OCI-M2 (cell line): ENCODE data around the gene CD248.
"Not testable (repeated sequence)": the region's sequence is repeated elsewhere in the genome, so short reads cannot be mapped to it uniquely, and the experiment has no call there.

Source experiments
- DNase-seq: peaks from one replicate; lab custom pipeline; 2025; ENCODE audit not compliant: unreplicated experiment; lab: John Stamatoyannopoulos, UW

Gene CD248

DNA sequence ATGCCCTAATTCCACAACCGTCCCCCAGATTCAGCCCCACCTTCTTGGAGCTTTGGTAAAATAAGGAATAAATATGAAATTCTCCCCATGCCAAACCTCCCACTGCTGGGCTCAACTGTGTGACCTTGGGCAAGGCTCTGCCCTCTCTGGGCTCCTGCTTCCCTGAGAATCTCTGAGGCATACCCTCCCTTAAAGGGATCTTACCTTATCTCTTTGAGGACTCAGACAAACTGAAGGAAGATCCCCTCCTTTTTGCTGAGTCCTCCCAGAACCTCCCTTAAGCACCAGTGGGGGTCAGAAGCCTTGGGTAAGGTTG is 2.7 kb downstream of the CD248 start:
- DNase-seq: no peak

DNA sequence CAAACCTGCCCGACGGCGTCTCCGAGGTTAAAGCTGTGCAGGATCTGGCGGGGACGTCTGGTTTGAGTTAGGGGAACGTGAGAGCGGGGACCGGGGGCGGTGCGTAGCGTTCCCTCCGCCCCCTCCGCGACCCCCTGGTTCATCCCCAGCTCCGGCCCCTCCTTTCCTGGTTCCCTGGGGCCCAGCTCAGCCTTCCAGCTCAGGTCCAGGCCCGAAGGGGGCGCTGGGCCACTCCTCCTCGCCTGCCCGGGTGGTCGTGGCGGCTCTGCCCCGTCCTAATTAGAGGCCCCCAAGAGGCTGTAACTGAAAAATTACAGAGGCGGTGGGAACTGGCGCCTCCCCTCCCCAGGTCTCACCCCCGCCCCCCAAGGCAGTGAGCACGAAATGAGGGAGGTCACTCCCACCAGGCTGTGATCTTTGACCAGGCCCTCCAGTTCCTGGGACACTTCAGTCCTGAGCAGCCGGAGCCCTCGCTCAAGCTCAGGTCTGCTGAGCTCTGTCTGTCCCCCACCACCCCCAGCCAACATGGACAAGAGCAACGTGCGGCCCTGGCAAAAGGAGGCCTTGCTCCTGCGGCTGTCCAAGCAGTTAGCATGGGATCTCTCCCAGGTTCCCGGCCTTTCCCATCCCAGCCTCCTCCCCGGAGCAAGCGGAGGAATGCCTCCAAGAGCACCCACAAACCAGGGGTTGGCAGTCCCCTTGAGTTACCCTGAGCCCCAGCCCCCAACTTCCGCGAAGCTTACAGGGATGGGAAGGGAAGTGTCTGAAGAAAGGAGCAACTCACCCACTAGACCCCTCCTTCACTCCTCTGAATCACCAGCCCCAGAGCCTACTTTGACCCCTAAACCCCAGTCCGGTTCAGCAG is 3.3 kb downstream of the CD248 start:
- DNase-seq: no peak

DNA sequence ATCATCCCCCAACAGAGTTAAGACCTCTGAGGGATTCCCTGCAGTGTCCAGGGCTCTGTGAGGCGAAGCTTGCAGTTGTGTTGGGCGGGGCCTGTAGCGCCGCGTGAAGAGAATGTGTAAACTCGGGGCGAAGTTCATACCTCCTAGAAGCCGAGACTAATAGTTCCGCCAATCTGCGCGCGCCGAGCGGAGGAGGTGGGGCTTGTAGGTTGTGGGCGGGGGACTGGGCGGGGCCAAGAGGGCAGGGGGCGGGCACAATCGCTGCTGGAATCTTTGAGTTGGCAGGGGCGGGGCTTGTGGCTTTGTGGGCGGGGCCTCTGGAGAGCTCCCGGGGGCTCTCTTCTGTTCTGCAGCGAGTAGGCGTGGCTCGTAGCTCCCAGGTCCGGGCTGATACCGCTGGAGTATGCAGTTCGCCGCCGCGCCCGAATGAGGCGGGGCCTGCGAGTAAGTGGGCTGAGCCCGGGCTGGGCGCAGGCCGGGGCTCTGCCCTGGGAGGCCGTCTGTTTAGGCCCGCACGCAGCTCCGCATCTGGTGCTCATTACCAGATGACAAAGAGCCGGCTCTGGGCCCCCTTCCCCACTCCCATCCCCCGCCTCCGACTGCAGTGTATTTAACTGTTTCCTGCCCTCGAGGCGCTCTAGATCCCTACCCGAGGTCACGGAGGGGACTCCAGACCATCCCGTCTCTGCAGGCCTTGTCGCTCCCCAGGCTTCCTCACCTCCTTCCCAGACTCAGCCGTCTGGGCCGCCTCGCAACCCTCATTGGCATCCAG is 4.1 kb downstream of the CD248 start:
- DNase-seq: peak; percentile 66

DNA sequence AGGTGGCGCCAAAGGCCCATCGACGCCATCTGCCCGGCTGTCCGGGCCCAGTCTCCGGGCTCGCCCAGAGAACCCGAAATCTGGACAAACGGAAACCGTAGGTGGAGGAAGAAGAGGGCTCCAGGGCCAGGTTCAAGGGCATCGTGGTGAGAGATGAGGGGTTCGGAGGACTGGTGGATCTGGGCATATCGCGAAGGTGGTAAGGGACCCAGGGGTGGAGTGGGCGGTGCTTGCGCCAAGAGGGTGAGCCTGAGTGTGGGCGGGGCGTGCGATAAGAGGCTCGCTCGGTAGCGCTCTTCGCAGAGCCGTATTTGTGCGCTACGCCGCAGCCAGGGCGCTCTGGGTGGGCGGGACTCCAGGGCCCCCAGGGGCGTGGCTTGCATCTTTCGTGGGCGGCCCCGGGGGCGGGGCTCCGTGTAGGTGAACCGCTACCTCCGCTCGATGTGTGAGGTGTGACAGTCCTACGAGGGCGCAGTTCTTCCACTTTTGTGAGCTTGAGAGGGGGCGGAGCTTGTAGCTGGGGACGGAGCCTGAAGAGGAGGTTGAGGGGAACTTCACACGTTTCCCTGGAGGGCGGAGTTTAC is 4.8 kb downstream of the CD248 start:
- peak; percentile 72 for DNase-seq

DNA sequence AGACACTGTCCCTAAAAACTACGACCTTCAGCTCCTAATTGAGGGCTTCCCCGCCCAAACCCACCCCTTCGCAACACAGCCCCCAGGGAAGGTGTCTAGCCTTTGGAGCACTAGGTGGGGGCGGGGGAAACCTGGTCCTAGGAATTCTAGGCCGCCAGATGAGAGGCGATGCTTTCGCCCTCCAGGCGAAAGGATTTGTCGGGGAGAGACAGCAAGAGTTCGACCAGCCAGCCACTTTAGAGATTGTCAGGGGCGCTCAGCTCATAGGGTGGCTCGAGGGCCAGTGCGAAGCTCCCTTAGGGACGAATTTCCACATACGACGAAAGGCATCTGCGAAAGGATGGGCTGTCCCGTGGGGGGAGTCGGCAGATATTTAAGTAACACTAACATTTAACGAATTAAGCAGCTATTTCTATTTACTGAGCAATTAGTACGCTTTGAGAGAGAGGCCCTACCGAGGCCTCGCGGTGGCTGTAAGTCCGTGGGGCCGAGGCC is 5.3 kb downstream of the CD248 start:
- DNase-seq: no peak

DNA sequence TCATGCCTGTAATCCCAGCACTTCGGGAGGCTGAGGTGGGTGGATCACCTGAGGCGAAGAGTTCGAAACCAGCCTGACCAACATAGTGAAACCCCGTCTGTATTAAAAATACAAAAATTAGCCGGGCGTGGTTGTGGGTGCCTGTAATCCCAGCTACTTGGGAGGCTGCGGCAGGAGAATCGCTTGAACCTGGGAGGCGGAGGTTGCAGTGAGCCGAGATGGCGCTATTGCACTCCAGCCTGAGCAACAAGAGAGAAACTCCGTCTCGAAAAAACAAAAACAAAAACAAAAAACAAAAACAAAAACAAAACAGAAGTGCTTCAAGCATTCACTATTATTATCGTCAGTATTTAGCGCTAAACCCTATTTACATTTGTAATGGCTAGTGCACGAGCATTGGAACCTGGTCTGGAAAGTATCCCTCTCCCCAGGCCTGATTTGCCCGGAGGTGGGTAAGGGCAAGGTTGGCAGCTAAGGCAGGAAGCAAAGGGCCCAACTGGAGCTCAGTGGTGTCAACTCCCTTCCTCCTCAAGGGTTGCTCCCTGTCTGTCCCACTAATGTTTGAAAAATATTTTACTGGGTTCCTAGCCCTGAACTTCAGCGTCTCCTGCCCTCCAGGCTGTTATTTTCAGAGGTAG is 5.9 kb downstream of the CD248 start:
- DNase-seq: not testable (repeated sequence)

DNA sequence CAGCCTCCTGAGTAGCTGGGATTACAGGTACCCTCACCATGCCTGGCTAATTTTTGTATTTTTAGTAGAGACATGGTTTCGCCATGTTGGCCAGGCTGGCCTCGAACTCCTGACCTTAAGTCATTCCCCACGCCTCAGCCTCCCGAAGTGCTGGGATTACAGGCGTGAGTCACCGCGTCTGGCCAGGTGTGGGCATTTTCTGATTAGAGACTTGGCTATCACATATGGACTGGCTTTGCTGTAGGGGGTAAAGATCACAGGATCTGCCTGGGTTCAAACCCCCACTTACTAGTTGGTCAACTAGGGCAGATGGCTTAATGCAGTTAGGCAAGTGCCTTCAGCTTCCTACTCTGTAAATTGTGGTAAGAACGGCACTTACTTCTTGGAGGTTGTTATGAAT is 6.5 kb downstream of the CD248 start:
- no peak for DNase-seq

DNA sequence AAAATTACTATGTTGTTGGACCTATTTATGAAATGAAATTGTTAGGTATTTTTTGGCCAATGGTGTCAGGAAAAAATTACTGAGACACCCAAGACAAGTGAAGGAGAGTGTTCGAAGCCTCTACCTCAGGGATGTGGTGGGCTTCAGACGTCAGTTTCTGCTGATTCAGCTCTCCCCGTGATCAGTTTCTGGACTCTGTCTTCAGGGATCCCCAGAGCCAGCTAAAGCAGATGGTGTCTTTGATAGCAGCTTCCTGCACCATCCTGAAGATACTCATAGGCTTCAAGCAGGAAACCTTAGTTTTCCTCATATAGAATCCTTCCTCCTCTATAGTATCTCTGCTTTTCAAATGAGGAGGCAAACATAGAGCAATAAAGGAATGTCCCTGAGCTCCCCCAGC is 7.4 kb downstream of the CD248 start:
- no peak for DNase-seq

DNA sequence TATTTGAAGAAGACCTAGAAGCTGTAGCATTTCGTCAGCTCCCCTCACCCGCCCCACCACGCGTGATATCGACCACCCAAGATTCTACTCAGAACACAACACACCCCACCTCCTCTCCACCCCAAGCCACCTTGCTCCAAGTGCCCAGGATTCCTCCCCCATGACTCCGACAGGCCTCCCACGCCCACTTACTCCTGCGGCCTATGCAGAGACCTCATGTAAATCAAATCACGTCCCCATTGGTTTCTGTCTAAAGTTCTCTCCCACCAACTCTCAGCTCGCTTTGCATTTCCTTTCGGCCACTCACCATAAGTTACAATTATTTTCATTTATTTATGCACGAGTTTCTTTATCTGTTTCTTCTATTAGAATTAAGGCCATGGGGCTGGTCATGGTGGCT is 14.2 kb downstream of the CD248 start:
- no peak for DNase-seq

DNA sequence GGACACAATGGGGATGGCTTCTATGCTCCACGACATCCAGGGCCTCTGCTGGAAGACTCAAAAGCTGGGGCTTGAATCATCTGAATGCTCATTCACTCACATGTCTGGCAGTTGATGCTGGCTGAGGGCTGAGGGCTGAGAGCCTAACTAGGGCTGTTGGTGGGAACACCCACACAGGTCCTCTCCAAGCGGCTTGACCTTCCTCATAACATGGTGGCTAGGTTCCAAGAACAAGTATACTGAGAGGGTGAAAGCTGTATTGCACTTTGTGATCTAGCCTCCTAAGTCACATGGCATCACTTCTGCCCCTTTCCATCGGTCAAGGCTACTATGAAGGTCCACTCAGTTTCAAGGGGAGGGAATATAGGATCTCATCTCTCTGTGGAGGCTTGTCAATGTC is 17.7 kb downstream of the CD248 start:
- no peak for DNase-seq

DNA sequence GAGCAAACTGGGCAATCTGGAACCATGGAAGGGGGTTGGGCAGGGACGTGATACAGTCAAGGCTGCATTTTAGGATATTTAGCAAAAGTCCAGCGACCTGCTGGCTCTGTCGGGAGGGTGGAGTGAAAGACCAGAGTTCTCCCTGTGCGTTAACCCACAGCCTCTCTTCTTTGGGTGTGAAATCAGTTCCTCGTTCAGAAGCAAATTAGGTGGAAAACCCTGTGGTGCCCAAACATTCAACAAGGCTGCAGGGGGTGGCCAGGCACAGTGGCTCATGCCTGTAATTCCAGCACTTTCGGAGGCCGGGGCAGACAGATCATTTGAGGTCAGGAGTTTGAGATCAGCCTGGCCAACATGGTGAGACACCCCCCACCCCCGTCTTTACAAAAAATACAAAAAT is 19.2 kb downstream of the CD248 start:
- DNase-seq: no peak

DNA sequence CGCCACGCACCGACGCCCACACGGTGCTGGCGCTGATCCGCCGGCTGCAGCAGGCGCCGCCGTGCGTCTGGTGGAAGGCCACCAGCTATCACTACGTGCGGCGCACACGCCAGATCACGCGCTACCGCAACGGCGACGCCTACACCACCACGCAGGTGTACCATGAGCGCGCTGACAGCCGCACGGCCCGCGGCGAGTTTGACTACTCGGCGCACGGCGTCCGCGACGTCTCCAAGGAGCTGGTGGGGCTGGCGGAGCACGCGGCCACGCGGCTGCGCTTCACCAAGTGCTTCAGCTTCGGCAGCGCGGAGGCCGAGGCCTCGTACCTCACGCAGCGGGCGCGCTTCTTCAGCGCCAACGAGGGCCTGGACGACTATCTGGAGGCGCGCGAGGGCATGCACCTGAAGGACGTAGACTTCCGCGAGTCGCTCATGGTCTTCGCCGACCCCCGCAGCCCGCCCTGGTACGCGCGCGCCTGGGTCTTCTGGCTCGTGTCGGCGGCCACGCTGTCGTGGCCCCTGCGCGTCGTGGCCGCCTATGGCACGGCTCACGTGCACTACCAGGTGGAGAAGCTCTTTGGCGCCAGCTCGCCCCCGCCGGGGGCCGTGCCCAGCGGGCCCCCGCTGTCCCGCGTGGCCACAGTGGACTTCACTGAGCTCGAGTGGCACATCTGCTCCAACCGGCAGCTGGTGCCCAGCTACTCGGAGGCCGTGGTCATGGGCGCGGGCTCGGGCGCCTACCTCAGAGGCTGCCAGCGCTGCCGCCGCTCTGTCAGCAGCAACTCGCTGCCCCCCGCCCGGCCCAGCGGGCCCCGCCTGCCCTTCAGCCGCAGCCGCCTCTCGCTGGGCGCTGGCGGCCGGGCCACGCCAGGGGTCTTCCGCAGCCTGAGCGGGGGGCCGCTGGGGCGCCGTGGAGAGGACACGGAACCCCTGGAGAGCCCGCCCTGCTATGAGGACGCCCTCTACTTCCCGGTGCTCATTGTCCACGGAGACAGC is 21.9 kb downstream of the CD248 start:
- DNase-seq: no peak

DNA sequence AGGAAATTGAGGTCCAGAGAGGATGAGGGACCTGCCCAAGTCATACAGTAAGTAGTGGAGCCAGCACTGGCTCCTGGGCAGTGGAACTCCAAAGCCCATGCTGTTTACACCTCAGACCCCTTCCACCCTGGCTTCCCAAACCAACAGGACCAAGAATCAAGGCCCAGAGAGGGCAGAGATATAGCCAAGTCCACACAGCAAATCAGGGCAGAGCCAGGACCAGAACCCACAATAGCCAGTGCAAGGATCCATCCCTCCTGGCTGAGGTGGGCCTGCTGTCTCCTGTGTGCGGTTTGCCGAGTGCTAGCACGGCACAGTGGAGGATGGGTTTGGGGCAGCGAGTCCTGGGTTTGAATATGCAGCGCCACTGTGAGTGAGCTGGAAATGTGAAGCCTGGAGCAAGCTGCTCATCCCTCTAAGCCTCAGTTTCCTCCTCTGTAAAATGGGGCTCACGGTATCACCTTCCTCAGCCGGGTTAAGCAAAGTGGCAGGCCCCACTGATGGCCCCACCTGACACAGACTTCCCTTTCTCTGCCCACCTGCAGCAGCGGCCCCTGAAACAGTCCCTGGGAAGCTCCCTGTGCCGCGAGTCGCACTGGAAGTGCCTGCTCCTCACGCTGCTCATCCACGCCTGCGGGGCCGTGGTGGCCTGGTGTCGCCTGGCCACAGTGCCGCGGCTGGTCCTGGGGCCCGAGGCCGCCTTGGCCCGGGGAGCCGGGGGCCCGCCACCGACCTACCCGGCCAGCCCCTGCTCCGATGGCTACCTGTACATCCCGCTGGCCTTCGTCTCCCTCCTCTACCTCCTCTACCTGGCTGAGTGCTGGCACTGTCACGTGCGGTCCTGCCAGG is 22.8 kb downstream of the CD248 start:
- no peak for DNase-seq

DNA sequence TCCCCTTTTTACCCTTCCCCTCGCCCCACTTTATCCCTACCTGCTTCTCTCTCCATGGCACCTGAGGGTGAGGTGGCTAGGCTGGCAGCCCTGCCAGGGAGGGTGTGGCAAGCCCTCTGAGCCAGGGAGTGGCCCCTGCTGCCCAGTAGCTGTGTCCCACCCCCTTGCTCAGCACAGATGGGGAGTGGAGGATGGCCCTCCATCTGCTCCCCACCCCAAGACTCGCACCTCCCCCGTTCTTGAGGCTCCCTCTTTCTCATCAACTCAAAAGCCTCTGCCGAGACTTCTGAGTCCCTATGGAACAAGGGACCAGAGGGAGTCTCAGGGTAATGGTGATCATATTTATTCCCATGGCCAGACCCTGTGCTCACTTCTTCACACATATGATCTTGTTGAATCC is 23.5 kb downstream of the CD248 start:
- DNase-seq: no peak

DNA sequence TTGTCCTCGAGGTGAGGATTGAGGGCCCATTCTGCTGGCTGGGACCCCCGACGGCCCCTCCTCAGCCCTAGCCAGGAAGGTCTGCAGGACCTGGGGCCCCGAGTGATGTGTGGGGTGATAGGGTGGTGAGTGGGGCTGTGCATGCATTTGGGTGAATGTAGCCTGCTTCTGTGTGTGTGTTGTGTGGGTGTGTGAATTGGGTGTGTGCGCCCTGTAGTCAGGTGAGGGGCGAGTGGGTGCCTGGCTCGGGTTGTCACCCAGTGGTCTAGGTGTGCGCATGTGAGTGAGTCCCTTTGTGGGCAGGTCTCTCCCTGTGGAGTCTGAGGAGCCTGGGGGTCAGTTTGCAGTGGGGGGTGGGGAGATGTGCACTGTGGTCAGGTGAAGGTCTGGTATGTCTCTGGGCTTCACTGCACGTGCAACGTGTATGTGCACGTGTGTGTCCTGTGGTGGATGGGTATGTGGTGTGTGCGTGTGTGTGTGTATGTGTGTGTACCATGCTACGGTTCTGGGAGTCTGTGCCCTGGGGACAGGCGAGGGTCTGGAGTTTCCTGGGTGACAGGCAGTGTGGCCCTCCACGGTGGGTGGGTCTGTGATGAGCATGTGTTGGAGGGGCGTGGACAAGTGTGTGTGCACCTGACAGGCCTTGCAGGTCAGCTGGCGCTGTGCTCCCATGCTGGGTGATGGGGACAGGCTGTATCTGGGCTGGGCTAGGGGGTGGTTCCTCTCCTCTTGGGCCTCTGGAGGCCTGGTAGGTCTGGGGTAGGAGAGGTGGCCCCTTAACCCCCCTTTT is 24.1 kb downstream of the CD248 start:
- DNase-seq: no peak

DNA sequence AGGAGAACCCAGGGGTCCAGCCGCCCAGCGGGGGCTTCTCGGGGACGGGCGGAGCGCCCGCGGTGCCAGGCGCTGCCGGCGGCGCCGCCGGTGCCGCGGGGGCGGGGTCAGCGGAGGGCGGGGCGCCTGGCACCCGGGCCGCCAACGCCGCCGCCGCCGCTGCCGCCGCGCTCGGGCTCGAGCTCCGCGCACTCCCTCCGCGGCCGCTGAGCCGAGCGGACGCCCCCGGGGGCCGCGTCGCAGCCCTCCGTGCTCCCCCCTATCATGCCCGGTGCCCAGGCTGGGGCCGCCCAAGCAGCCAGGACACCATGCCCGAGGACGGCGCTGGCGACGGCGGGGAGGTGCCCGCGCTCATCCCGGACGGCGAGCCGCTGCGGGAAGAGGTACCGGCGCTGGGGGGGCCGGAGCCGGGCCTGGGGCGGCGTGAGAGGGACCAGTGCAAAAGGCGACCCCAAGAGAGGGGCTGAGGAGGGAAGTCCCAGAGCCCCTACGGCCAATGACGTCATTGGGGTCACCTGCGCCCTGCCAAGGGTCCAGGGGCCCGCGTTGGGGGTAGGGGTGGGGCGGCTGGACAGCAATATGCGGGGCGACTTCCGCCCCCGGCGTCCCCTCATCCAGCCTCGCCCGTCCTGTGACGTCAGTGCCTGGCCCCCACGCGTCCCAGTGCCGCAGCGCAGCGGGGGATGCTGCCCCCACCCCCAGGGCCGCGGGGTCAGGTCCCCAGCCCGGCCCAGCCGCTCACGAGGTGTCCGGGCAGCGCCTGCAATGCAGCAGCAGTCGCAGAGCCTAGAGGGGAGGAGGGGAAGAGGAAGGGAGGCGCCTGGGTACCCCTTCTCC is 24.9 kb downstream of the CD248 start, which contains the start of gene TMEM151A:
Gene TMEM151A, plus strand, starts transcription at position 189 of the 837 bp plus-strand sequence. Its CDS starts 120 bp downstream, at position 309.
- DNase-seq: no peak

DNA sequence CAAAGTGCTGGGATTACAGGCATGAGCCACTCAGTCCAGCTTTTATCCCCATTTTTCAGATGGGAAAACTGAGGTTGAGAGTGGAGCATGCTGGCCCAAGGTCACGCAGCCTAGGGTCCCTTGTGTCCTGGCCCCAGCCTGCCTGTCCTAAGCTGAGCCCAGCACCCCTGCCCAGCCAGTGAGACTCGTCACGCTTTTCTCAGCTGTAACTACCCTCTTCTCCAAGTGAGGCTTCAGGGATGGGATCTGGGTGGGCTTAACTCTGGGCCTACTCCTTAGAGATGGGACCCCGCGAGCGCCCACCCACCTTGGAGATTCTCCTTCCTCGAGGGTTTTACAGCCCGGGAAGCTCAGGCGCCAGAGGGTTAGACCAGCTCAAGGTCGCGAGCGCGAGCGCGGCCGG is 25.5 kb downstream of the CD248 start:
- no peak for DNase-seq

DNA sequence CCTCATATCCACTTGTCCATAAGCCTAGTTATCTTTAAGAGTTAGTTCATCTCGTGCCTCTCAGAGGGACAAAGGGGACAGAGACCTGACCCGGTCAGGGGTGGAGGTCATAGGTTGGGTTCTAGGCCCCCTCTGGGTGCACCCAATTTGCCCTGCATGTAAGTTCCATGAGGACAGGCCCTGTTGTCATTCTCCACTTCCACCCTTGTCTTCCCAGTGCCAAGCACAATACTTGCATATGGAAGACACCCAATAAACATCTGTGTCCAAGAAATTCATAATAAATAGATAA is 26.6 kb downstream of the CD248 start:
- no peak for DNase-seq
